Measurements from ENCODE around the gene ARNT2. TPM values are rescaled to one million over a fixed set of nuclear protein-coding genes. Genes with fewer than 3 reads are reported as not detected.

The ARNT2 gene
- total RNA-seq, 2 experiments from 2014 or later: not detected

DNA sequence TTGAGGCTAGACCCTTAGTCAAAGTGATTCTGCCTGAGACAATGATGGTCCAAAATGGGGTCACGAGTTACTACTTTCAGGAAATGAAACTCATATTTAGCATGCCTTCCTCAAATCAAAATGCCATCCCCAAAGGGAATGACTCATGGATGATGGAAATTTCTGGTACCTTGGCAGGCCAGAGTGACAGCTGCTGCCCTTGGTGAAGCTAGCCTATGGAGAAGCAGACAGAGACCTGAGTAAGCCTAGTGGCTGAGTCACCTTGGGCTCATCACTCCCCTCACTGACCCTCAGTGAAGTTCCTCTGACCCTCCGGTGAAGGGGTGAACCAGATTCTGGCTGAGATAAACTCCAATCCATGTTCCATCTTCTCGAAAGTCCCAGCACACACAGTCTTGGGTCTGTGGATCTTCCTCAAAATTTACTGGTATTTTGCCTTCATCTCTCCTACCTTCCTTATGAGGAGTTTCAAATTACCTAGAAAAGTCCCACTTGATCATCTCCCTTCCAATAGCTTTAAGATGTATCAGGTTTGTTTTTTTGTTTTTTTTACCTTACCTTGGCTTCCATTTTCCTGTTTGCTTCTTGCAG is 236.4 kb downstream of the ARNT2 start:
- Histone ChIP-seq H2AFZ (ENCODE audit: low read length) (no peak overlapping the region), H3K27ac (ENCODE audit: low read depth, low read length, poor library complexity, severe bottlenecking) (no peak overlapping the region), H3K4me1 (ENCODE audit: insufficient read depth, low read length, poor library complexity, severe bottlenecking) (no peaks in the 10 kb centered on the region), H3K4me3 (ENCODE audit: low read depth, low read length, poor library complexity, severe bottlenecking) (no peak overlapping the region), H3K9me2 (ENCODE audit: insufficient read depth, low read length) (no peaks in the 10 kb centered on the region), H4K20me1 (ENCODE audit: insufficient read depth, low read length) (no peaks in the 10 kb centered on the region), H3K36me3 (ENCODE audit: insufficient read depth, low read length) (no peaks in the 10 kb centered on the region), H3K4me2 (ENCODE audit: low read length) (no peak overlapping the region), H3K79me2 (ENCODE audit: insufficient read depth, low read depth, low read length) (no peaks in the 10 kb centered on the region), H3K9me3 (ENCODE audit: low read length) (no peaks in the 10 kb centered on the region)
- BruUV-seq (replicated peaks): no TSS peak
- CTCF ChIA-PET (ENCODE audit: unreplicated experiment): no interaction called here
- TF ChIP-seq, protein P1, sequence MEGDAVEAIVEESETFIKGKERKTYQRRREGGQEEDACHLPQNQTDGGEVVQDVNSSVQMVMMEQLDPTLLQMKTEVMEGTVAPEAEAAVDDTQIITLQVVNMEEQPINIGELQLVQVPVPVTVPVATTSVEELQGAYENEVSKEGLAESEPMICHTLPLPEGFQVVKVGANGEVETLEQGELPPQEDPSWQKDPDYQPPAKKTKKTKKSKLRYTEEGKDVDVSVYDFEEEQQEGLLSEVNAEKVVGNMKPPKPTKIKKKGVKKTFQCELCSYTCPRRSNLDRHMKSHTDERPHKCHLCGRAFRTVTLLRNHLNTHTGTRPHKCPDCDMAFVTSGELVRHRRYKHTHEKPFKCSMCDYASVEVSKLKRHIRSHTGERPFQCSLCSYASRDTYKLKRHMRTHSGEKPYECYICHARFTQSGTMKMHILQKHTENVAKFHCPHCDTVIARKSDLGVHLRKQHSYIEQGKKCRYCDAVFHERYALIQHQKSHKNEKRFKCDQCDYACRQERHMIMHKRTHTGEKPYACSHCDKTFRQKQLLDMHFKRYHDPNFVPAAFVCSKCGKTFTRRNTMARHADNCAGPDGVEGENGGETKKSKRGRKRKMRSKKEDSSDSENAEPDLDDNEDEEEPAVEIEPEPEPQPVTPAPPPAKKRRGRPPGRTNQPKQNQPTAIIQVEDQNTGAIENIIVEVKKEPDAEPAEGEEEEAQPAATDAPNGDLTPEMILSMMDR (conservative IDR thresholded peaks at IDR 0.05; ENCODE audit: low read length): no peak
- TF ChIP-seq EZH2phosphoT487 (IDR thresholded peaks at IDR 0.05; ENCODE audit: borderline replicate concordance, low read depth, low read length): no peak
- no peak for DNase-seq (ENCODE audit: low spot score)
- POLR2A ChIA-PET: no interaction called here
- intact Hi-C loops (cut with micrococcal nuclease; ENCODE audit: unreplicated experiment): no loop called here

DNA sequence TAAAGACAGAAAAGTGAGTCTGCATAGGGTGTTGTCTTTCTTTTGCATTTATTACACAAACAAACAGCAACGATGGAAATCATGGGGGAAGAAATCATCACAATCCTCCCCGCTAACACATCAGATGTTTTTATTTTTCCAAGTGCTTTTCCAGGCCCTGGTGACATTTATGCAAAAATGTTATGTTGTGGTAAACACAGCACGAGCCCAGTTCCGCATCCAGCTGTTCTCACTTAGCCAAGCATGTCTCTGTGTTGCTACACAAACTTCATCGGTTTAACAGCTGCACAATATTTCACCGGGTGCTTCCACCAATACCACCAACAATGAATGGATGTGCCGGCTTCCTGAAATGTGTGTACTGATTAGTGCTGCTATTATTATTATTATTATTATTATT is 237.2 kb downstream of the ARNT2 start:
- BruUV-seq (replicated peaks): no TSS peak
- Histone ChIP-seq H4K20me1 (ENCODE audit: insufficient read depth, low read length) (no peaks in the 10 kb centered on the region), H3K9me2 (ENCODE audit: insufficient read depth, low read length) (no peaks in the 10 kb centered on the region), H3K4me3 (ENCODE audit: low read depth, low read length, poor library complexity, severe bottlenecking) (no peak overlapping the region), H3K36me3 (ENCODE audit: insufficient read depth, low read length) (no peaks in the 10 kb centered on the region), H2AFZ (ENCODE audit: low read length) (no peak overlapping the region), H3K79me2 (ENCODE audit: insufficient read depth, low read depth, low read length) (no peaks in the 10 kb centered on the region), H3K9me3 (ENCODE audit: low read length) (no peaks in the 10 kb centered on the region), H3K4me1 (ENCODE audit: insufficient read depth, low read length, poor library complexity, severe bottlenecking) (no peaks in the 10 kb centered on the region), H3K27ac (ENCODE audit: low read depth, low read length, poor library complexity, severe bottlenecking) (no peak overlapping the region), H3K4me2 (ENCODE audit: low read length) (no peak overlapping the region)
- intact Hi-C loops (cut with micrococcal nuclease; ENCODE audit: unreplicated experiment): no loop called here
- POLR2A ChIA-PET: no interaction called here
- no peak for TF ChIP-seq EZH2phosphoT487 (IDR thresholded peaks at IDR 0.05; ENCODE audit: borderline replicate concordance, low read depth, low read length)
- TF ChIP-seq, protein P1 (conservative IDR thresholded peaks at IDR 0.05; ENCODE audit: low read length): no peak
- no peak for DNase-seq (ENCODE audit: low spot score)
- CTCF ChIA-PET (ENCODE audit: unreplicated experiment): no interaction called here

GRCh38 chr15:80643431-80643951 is 239.3 kb downstream of the ARNT2 start:
- ChIA-PET CTCF (ENCODE audit: unreplicated experiment) (no interaction called here), POLR2A (no interaction called here)
- BruUV-seq (replicated peaks): no TSS peak
- TF ChIP-seq, protein P1 (conservative IDR thresholded peaks at IDR 0.05; ENCODE audit: low read length): no peak
- no peak for TF ChIP-seq EZH2phosphoT487 (IDR thresholded peaks at IDR 0.05; ENCODE audit: borderline replicate concordance, low read depth, low read length)
- Histone ChIP-seq H3K4me1 (ENCODE audit: insufficient read depth, low read length, poor library complexity, severe bottlenecking) (no peaks in the 10 kb centered on the region), H3K9me3 (ENCODE audit: low read length) (no peaks in the 10 kb centered on the region), H3K9me2 (ENCODE audit: insufficient read depth, low read length) (no peaks in the 10 kb centered on the region), H2AFZ (ENCODE audit: low read length) (no peak overlapping the region), H3K4me3 (ENCODE audit: low read depth, low read length, poor library complexity, severe bottlenecking) (no peak overlapping the region), H3K79me2 (ENCODE audit: insufficient read depth, low read depth, low read length) (no peaks in the 10 kb centered on the region), H3K36me3 (ENCODE audit: insufficient read depth, low read length) (no peaks in the 10 kb centered on the region), H3K27ac (ENCODE audit: low read depth, low read length, poor library complexity, severe bottlenecking) (no peak overlapping the region), H4K20me1 (ENCODE audit: insufficient read depth, low read length) (no peaks in the 10 kb centered on the region), H3K4me2 (ENCODE audit: low read length) (no peak overlapping the region)
- no peak for DNase-seq (ENCODE audit: low spot score)
- intact Hi-C loops (cut with micrococcal nuclease; ENCODE audit: unreplicated experiment): no loop called here

Measured in OCI-LY7 (cell line).